SK-N-SH (cell line): ENCODE data around the gene UNC45A. TPM values are rescaled to one million over a fixed set of nuclear protein-coding genes. Genes with fewer than 3 reads are reported as not detected.

Experiments used
- CTCF ChIA-PET: fragments of 300-600, 350-600 bp; formaldehyde crosslinking; extraction: SDS; loops from one replicate; lab custom pipeline; 2021; lab: Yijun Ruan, JAX
- POLR2A ChIA-PET: fragments of 350-600 bp; sonication (Branson Sonifier 250); formaldehyde crosslinking; extraction: SDS; loops from one replicate; lab custom pipeline; 2020; ENCODE audit warnings: antibody characterized with exemption, inconsistent platforms; lab: Yijun Ruan, JAX
- DNase-seq: peaks from one replicate; pipeline ENCODE4 v3.0.0; 2012
- H2AFZ ChIP-seq: fragments of 200-600 bp; sonication (generic); 2 replicates; pipeline ENCODE4 v1.8.1; 2016; ENCODE audit warnings: antibody characterized with exemption, mild to moderate bottlenecking, low read depth
- H3F3A ChIP-seq: fragments of 200-600 bp; sonication (generic); replicated peaks from 2 replicates; pipeline ENCODE3; 2016; ENCODE audit warnings: antibody characterized with exemption, mild to moderate bottlenecking; ENCODE audit not compliant: insufficient read depth
- H3K27ac ChIP-seq, 2 experiments: fragments of 200-500 bp in 1 of 2; fragments of 200-600 bp in 1 of 2; sonication (Bioruptor generic) in 1 of 2; sonication (generic), shearing (Covaris generic) in 1 of 2; 2 replicates each; pipeline versions ENCODE4 v1.5.1 to v1.6.1; 2014 to 2016; ENCODE audit warnings: low read depth in 2 of 2, inconsistent platforms in 1 of 2, low read length in 1 of 2, mild to moderate bottlenecking in 1 of 2, mixed read lengths in 1 of 2
- H3K27me3 ChIP-seq: fragments of 200-600 bp; sonication (generic), shearing (Covaris generic); 2 replicates; pipeline ENCODE4 v1.6.1; 2016; ENCODE audit warnings: mixed run types; ENCODE audit not compliant: insufficient read depth
- H3K36me3 ChIP-seq, 2 experiments: fragments of 200-500 bp in 1 of 2; fragments of 200-600 bp in 1 of 2; sonication (Bioruptor generic) in 1 of 2; sonication (generic) in 1 of 2; replicated peaks in 1 of 2; 2 replicates each; pipeline versions ENCODE3 to v1.5.1; 2014 to 2016; ENCODE audit warnings: low read length in 1 of 2, mild to moderate bottlenecking in 1 of 2; ENCODE audit not compliant: insufficient read depth in 2 of 2, control insufficient read depth in 1 of 2
- H3K4me1 ChIP-seq, 2 experiments: fragments of 200-500 bp in 1 of 2; fragments of 200-600 bp in 1 of 2; sonication (Bioruptor generic) in 1 of 2; sonication (generic), shearing (Covaris generic) in 1 of 2; 2 replicates each; pipeline versions ENCODE4 v1.5.1 to v1.6.1; 2014 to 2016; ENCODE audit warnings: low read depth in 1 of 2, low read length in 1 of 2, mixed run types in 1 of 2; ENCODE audit not compliant: insufficient read depth in 2 of 2, control insufficient read depth in 1 of 2
- H3K4me2 ChIP-seq: fragments of 200-600 bp; sonication (generic), shearing (Covaris generic); 2 replicates; pipeline ENCODE4 v1.6.1; 2017; ENCODE audit warnings: mixed run types
- H3K4me3 ChIP-seq, 2 experiments: fragments of 200-500 bp in 1 of 2; fragments of 200-600 bp in 1 of 2; sonication (Bioruptor generic) in 1 of 2; sonication (generic), shearing (Covaris generic) in 1 of 2; 2 replicates each; pipeline versions ENCODE4 v1.5.1 to v1.8.1; 2014 to 2016; ENCODE audit warnings: low read depth in 2 of 2, inconsistent platforms in 1 of 2, low read length in 1 of 2, mild to moderate bottlenecking in 1 of 2, mixed read lengths in 1 of 2, moderate library complexity in 1 of 2
- H3K79me2 ChIP-seq: fragments of 200-600 bp; sonication (generic); 2 replicates; pipeline ENCODE4 v1.8.1; 2017; ENCODE audit warnings: mild to moderate bottlenecking; ENCODE audit not compliant: insufficient read depth
- H3K9ac ChIP-seq: fragments of 200-600 bp; sonication (generic); 2 replicates; pipeline ENCODE4 v1.6.1; 2017; ENCODE audit warnings: mixed run types
- H3K9me2 ChIP-seq: fragments of 200-600 bp; sonication (generic); 2 replicates; pipeline ENCODE4 v1.6.1; 2017; ENCODE audit warnings: mixed run types
- H3K9me3 ChIP-seq: fragments of 200-600 bp; sonication (generic); 2 replicates; pipeline ENCODE4 v1.6.1; 2017; ENCODE audit warnings: mixed run types, mild to moderate bottlenecking, moderate library complexity
- H4K20me1 ChIP-seq: fragments of 200-600 bp; sonication (generic); 2 replicates; pipeline ENCODE4 v1.6.1; 2017; ENCODE audit warnings: mild to moderate bottlenecking, mixed run types; ENCODE audit not compliant: insufficient read depth
- CHD2 ChIP-seq: fragments of 150-350 bp; IDR thresholded peaks from 2 replicates; pipeline ENCODE4 v1.6.1; 2018; ENCODE audit warnings: low read length; ENCODE audit not compliant: partially characterized antibody
- CTCF ChIP-seq: fragments of 200-600 bp; sonication (generic); IDR thresholded peaks from 2 replicates; pipeline ENCODE4 v1.6.1; 2017; ENCODE audit warnings: antibody characterized with exemption, mild to moderate bottlenecking, moderate library complexity
- ELF1 ChIP-seq: IDR thresholded peaks from 2 replicates; pipeline ENCODE4 v1.4.0; 2012
- EZH2phosphoT487 ChIP-seq: fragments of 200-600 bp; sonication (generic); IDR thresholded peaks from 2 replicates; pipeline ENCODE4 v1.6.1; 2017; ENCODE audit warnings: low read depth, mixed run types, mild to moderate bottlenecking, antibody characterized with exemption, moderate library complexity, borderline replicate concordance
- FOXJ3 ChIP-seq: sonication (generic); formaldehyde crosslinking; IDR thresholded peaks from 2 replicates; pipeline ENCODE4 v1.5.1; 2020; ENCODE audit warnings: mild to moderate bottlenecking, missing genetic modification reagents
- FOXM1 ChIP-seq: IDR thresholded peaks from 2 replicates; pipeline ENCODE4 v1.4.0; 2012; ENCODE audit warnings: low read depth, mild to moderate bottlenecking
- IRF3 ChIP-seq: fragments of 150-350 bp; IDR thresholded peaks from 2 replicates; pipeline ENCODE4 v1.6.1; 2016; ENCODE audit warnings: mild to moderate bottlenecking, low read depth, low read length
- MAX ChIP-seq: IDR thresholded peaks from 2 replicates; pipeline ENCODE4 v1.4.0; 2012; ENCODE audit warnings: low read depth
- MEF2A ChIP-seq: IDR thresholded peaks from 2 replicates; pipeline ENCODE4 v1.4.0; 2012; ENCODE audit warnings: low read depth, borderline replicate concordance
- PBX3 ChIP-seq: IDR thresholded peaks from 2 replicates; pipeline ENCODE4; 2012
- POLR2AphosphoS5 ChIP-seq: IDR thresholded peaks from 2 replicates; pipeline ENCODE4 v1.6.1; 2012; ENCODE audit warnings: low read depth, low read length
- RAD21 ChIP-seq: IDR thresholded peaks from 2 replicates; pipeline ENCODE4 v1.6.1; 2012; ENCODE audit warnings: mild to moderate bottlenecking, low read length
- RCOR1 ChIP-seq: fragments of 150-350 bp; IDR thresholded peaks from 2 replicates; pipeline ENCODE4 v1.6.1; 2017; ENCODE audit warnings: antibody characterized with exemption, low read length
- REST ChIP-seq: IDR thresholded peaks from 2 replicates; pipeline ENCODE4 v1.6.1; 2012; ENCODE audit warnings: mild to moderate bottlenecking, low read depth, low read length, moderate library complexity
- RFX5 ChIP-seq: IDR thresholded peaks from 2 replicates; pipeline ENCODE4 v1.6.1; 2012; ENCODE audit warnings: mild to moderate bottlenecking, improper control_type of control experiment, low read length
- RXRA ChIP-seq: IDR thresholded peaks from 2 replicates; pipeline ENCODE4 v1.4.0; 2012; ENCODE audit warnings: low read depth, mild to moderate bottlenecking, borderline replicate concordance
- TAF1 ChIP-seq: IDR thresholded peaks from 2 replicates; pipeline ENCODE4 v1.6.1; 2012; ENCODE audit warnings: low read depth, mild to moderate bottlenecking, low read length, moderate library complexity, borderline replicate concordance
- USF1 ChIP-seq: IDR thresholded peaks from 2 replicates; pipeline ENCODE4 v1.4.0; 2012; ENCODE audit warnings: low read depth, borderline replicate concordance
- USF2 ChIP-seq: fragments of 150-350 bp; IDR thresholded peaks from 2 replicates; pipeline ENCODE4 v1.6.1; 2017; ENCODE audit warnings: antibody characterized with exemption, low read length, low read depth, borderline replicate concordance
- ZBTB33 ChIP-seq: IDR thresholded peaks from 2 replicates; pipeline ENCODE4 v1.4.0; 2012; ENCODE audit warnings: low read depth, borderline replicate concordance
- WGBS: methylation state at CpG from one replicate; pipeline ENCODE4 v1.1.6; 2017; ENCODE audit warnings: low lambda C conversion rate; 5-methylcytosine and 5-hydroxymethylcytosine counted together
- polyA plus RNA-seq, 3 experiments: library from polyadenylated mRNA; depleted of rRNA; stranded (reverse); fragments of >200 nt; gene quantifications; 2 replicates each; pipeline ENCODE4 v1.2.3, GENCODE V29; 2012

UNC45A gene
- polyA plus RNA-seq, 1 of the 3 experiments (the other 2 are of a cell fraction), result 85.1 TPM

- H3F3A ChIP-seq, result no peaks in the 10 kb centered on the region
- DNase-seq, result no peak
- H3K27ac ChIP-seq, result no peak overlapping the region
- no peaks in the 10 kb centered on the region for H3K79me2 ChIP-seq
- no peak overlapping the region for H3K4me3 ChIP-seq
- ChIA-PET CTCF (interaction anchor here (0.8 to 11.4 kb wide), 3 partner anchors 10 to 60 kb away, joined by 3 to 108 read pairs (median 23); partner anchors contain the start of genes HDDC3 and UNC45A), POLR2A (interaction anchor here (1.0 to 1.2 kb wide), 2 partner anchors 10 to 11 kb away, joined by 3 read pairs; no protein-coding TSS in a partner anchor)
- H2AFZ ChIP-seq, result no peak overlapping the region
- no peaks in the 10 kb centered on the region for H3K9me2 ChIP-seq
- no peaks in the 10 kb centered on the region for H3K9me3 ChIP-seq
- H3K9ac ChIP-seq, result no peak overlapping the region
- peaks cover 13 to 75% of the 10 kb centered on the region in 2 experiments for H3K36me3 ChIP-seq
- WGBS, result 99% methylated on average over 16 of the region's 16 CpGs
- TF ChIP-seq USF2 (no peak), ZBTB33 (no peak), MEF2A (no peak), CHD2 (no peak), RFX5 (no peak), REST (no peak), ELF1 (no peak), FOXM1 (no peak), FOXJ3 (CRISPR knock-in tag) (no peak), PBX3 (no peak), RAD21 (no peak), MAX (no peak), EZH2phosphoT487 (no peak), POLR2AphosphoS5 (no peak), RCOR1 (no peak), CTCF (no peak), TAF1 (no peak), IRF3 (no peak), RXRA (no peak), USF1 (no peak)
- H3K4me2 ChIP-seq, result no peak overlapping the region
- H3K27me3 ChIP-seq, result no peaks in the 10 kb centered on the region
- H4K20me1 ChIP-seq, result no peaks in the 10 kb centered on the region
- H3K4me1 ChIP-seq, result no peaks in the 10 kb centered on the region
Measured at GRCh38 chr15:90946538-90946937, 11.5 kb downstream of the UNC45A start.
